HepG2 (cell line): ENCODE measurements around the gene MMP25. TPM values are rescaled to one million over a fixed set of nuclear protein-coding genes. Genes with fewer than 3 reads are reported as not detected.

Experiments
- CBX2 ChIP-seq, 2 experiments: fragments of 200-600 bp in 1 of 2; sonication (generic); formaldehyde crosslinking in 1 of 2; IDR thresholded peaks; 2 replicates each; pipeline versions ENCODE4 v1.7.0 to v1.8.1; 2018 to 2022; ENCODE audit warnings: low read depth in 2 of 2, low read length in 1 of 2, mild to moderate bottlenecking in 1 of 2, missing genetic modification reagents in 1 of 2
- polyA plus RNA-seq, 8 experiments: library from polyadenylated mRNA; depleted of rRNA in 3 of 8; stranded (reverse) in 7 of 8; unstranded in 1 of 8; fragments of >200 nt; fragmentation: Illumina TruSeq in 4 of 8; extraction: Trizol in 4 of 8; gene quantifications; 2 replicates each; pipeline versions ENCODE4 v1.2.1 to v1.2.3, GENCODE V29; 2011 to 2016; ENCODE audit warnings: low read depth in 4 of 8, missing spikeins in 1 of 8, mixed read lengths in 1 of 8; ENCODE audit not compliant: insufficient read depth in 1 of 8
- total RNA-seq, 5 experiments: library from RNA; depleted of rRNA; stranded (reverse); fragments of >200 nt; fragmentation: Illumina TruSeq; extraction: Trizol; gene quantifications; 2 replicates each; pipeline ENCODE4 v1.2.3, GENCODE V29; 2016; ENCODE audit warnings: low read depth in 1 of 5
- TF ChIP-seq, protein P1 (sequence below), 2 experiments: fragments of 450-650 bp in 1 of 2; sonication (generic) in 1 of 2; formaldehyde crosslinking in 1 of 2; IDR thresholded peaks; 2 replicates each; pipeline versions ENCODE4 v1.6.1 to v1.8.0; 2016 to 2022; ENCODE audit warnings: antibody characterized with exemption in 1 of 2, mild to moderate bottlenecking in 1 of 2, missing genetic modification reagents in 1 of 2

Gene MMP25
- total and polyA plus RNA-seq, 2 of the 13 experiments (the other 11 are each of a cell fraction or from before 2014, with no cell fraction given): 0.04 to 0.08 TPM

DNA sequence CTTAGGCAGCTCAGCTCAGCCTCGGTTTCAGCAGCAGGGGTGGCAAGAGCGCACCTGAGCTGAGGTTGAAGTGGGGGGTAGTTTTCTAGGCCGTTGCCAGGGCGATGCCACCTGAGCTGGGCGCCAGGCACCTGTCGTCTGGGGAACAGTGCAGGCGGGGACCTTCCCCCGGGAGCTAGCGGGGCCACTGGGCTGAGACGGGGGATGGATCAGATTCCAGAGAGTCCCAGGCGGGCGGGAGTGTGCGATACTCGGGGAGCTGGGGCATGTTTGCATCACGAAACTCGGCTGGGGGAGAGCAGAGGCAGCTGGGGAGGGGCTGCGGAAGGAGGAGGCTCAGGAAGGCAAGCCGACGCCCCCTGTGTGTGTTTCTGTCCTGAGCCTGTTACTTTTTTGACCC lies 34.1 kb upstream of the MMP25 start (continued):
- TF ChIP-seq, protein P1, sequence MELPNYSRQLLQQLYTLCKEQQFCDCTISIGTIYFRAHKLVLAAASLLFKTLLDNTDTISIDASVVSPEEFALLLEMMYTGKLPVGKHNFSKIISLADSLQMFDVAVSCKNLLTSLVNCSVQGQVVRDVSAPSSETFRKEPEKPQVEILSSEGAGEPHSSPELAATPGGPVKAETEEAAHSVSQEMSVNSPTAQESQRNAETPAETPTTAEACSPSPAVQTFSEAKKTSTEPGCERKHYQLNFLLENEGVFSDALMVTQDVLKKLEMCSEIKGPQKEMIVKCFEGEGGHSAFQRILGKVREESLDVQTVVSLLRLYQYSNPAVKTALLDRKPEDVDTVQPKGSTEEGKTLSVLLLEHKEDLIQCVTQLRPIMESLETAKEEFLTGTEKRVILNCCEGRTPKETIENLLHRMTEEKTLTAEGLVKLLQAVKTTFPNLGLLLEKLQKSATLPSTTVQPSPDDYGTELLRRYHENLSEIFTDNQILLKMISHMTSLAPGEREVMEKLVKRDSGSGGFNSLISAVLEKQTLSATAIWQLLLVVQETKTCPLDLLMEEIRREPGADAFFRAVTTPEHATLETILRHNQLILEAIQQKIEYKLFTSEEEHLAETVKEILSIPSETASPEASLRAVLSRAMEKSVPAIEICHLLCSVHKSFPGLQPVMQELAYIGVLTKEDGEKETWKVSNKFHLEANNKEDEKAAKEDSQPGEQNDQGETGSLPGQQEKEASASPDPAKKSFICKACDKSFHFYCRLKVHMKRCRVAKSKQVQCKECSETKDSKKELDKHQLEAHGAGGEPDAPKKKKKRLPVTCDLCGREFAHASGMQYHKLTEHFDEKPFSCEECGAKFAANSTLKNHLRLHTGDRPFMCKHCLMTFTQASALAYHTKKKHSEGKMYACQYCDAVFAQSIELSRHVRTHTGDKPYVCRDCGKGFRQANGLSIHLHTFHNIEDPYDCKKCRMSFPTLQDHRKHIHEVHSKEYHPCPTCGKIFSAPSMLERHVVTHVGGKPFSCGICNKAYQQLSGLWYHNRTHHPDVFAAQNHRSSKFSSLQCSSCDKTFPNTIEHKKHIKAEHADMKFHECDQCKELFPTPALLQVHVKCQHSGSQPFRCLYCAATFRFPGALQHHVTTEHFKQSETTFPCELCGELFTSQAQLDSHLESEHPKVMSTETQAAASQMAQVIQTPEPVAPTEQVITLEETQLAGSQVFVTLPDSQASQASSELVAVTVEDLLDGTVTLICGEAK (IDR thresholded peaks at IDR 0.05): no peak
- TF ChIP-seq, protein P1 (CRISPR knock-in tag; IDR thresholded peaks at IDR 0.05): 0 out of 2 replicates have a peak, but pooled peaks have one; percentile 11
- TF ChIP-seq CBX2 (IDR thresholded peaks at IDR 0.05; ENCODE audit: low read depth, low read length) (no peak), CBX2 (CRISPR knock-in tag; IDR thresholded peaks at IDR 0.05; ENCODE audit: low read depth) (no peak)
